Heart left ventricle (tissue), 16 donors: Measurements from ENCODE around the gene NLRP12. TPM values are rescaled to one million over a fixed set of nuclear protein-coding genes. Genes with fewer than 3 reads are reported as not detected.
"Not testable (repeated sequence)": the region's sequence is repeated elsewhere in the genome, so short reads cannot be mapped to it uniquely, and the experiment has no call there.

ENCODE experiments used
- ATAC-seq, 4 donors: fragments of 200-7000 bp; cut with Tn5 transposase; one replicate each; pipeline ENCODE4 v1.9.1; 2020 to 2022; ENCODE audit warnings: moderate library complexity in 4 of 4, mild to moderate bottlenecking in 3 of 4, moderate number of reproducible peaks in 1 of 4
- DNase-seq, 5 donors: peaks; one replicate each; pipeline ENCODE4 v3.0.0-alpha.2; 2020
- H3K27ac ChIP-seq, 12 donors: fragments of 200-600 bp; sonication (generic) in 4 of 12; one replicate each; pipeline versions ENCODE4 v1.5.0 to v1.8.0; 2016 to 2022; ENCODE audit warnings: mild to moderate bottlenecking in 2 of 12
- H3K27me3 ChIP-seq, 9 donors: fragments of 200-600 bp; sonication (generic) in 2 of 9; one replicate each; pipeline versions ENCODE4 v1.5.1 to v1.8.0; 2016 to 2022; ENCODE audit warnings: mild to moderate bottlenecking in 3 of 9
- H3K36me3 ChIP-seq, 9 donors: fragments of 200-600 bp; sonication (generic) in 2 of 9; one replicate each; pipeline versions ENCODE4 v1.5.0 to v1.8.0; 2018 to 2022; ENCODE audit warnings: mild to moderate bottlenecking in 2 of 9
- H3K4me1 ChIP-seq, 12 donors: fragments of 200-600 bp; sonication (generic) in 4 of 12; one replicate each; pipeline versions ENCODE4 v1.5.0 to v1.8.0; 2016 to 2022; ENCODE audit warnings: mild to moderate bottlenecking in 3 of 12
- H3K4me3 ChIP-seq, 12 donors: fragments of 200-600 bp; sonication (generic) in 4 of 12; one replicate each; pipeline versions ENCODE4 v1.5.0 to v1.8.0; 2017 to 2022; ENCODE audit warnings: mild to moderate bottlenecking in 9 of 12, moderate library complexity in 4 of 12
- H3K9me3 ChIP-seq, 12 donors: fragments of 200-600 bp; sonication (generic) in 4 of 12; one replicate each; pipeline versions ENCODE4 v1.5.0 to v1.8.0; 2016 to 2022; ENCODE audit warnings: mild to moderate bottlenecking in 1 of 12
- CTCF ChIP-seq, 12 donors: fragments of 200-600 bp; sonication (generic) in 4 of 12; IDR thresholded peaks; one replicate each; pipeline versions ENCODE4 v1.5.0 to v1.8.0; 2018 to 2022; ENCODE audit warnings: antibody characterized with exemption in 12 of 12, mild to moderate bottlenecking in 5 of 12
- POLR2A ChIP-seq, 2 donors: fragments of 450-650 bp; IDR thresholded peaks; one replicate each; pipeline ENCODE4 v1.6.1; 2017; ENCODE audit warnings: antibody characterized with exemption in 2 of 2, mild to moderate bottlenecking in 2 of 2, moderate library complexity in 2 of 2
- WGBS, 4 donors: extraction: QIAGEN DNeasy Blood & Tissue Kit in 2 of 4; methylation state at CpG; one replicate each; pipeline versions ENCODE4 v1.1.5 to v1.1.7; 2013 to 2018; 5-methylcytosine and 5-hydroxymethylcytosine counted together
- intact Hi-C, 10 donors: fragments of 100-400 bp; cut with DNase I; formaldehyde crosslinking; loops; one replicate each; pipeline versions ENCODE4 v1.11.1 to v1.14.2; 2022
- long read RNA-seq, 3 donors: library from polyadenylated mRNA; unstranded; transcript quantifications; one replicate each; pipeline ENCODE4 v2.0.0, GENCODE V29; 2020 to 2021
- polyA plus RNA-seq, 2 donors: library from polyadenylated mRNA; stranded (reverse); fragments of 200-250 nt; gene quantifications; one replicate each; pipeline ENCODE4 v1.2.3, GENCODE V29; 2013
- total RNA-seq, 9 donors: library from RNA; depleted of rRNA in 2 of 9; stranded (reverse); fragments of >200 nt in 2 of 9; fragmentation: NEBNext Ultra II Directional in 3 of 9; extraction: Animal tissue kit (Norgen Biotek cat#: 25700) in 3 of 9; gene quantifications; one replicate each; pipeline versions ENCODE4 v1.1.0 to v1.2.4, GENCODE V29; 2016 to 2023
- donor health status: ischemic (EF 13 %, LVEDD 7.1; RV severe dilation, severe dysfunction).
- donor health status: healthy with polysubstance abuse.
- donor health status: DM: no; HTN: yes; CAD: no.
- donor health status: DM: no; HTN: no; CAD: no.
- donor health status: ischemic (EF 25% LVEDD 6.9; RV normal size, moderate dysfunction).
- donor health status: ischemic (EF 25% LVEDD 5.7; RV mildly dilated, moderate dysfunction).
- donor health status: healthy.
- donor health status: DM: yes; HTN: yes; CAD: no.
- donor health status: ischemic (EF 35%, LVEDD 5.7; RV mildly dilated, moderate dysfunction).
- donor health status: nonischemic (EF 11% LVEDD 7.7; RV severe dilation, severe dysfunction).
- donor health status: DM: yes; HTN: yes; CAD: no.
- donor health status: PGD.
- donor health status: ischemic (EF 29% LVEDD 5.4; RV normal size, mild dysfunction).
- donor health status: nonischemic (EF 23%, LVEDD 6.1; RV moderate dilation, normal function).

NLRP12 gene
- 1 to 10 TPM in 1 of 9 donors, under 1 TPM in 8; 0.07 to 1.5 (median 0.36) TPM for total RNA-seq
- under 1 TPM; 0.08 to 0.36 TPM for polyA plus RNA-seq
- long read RNA-seq, donor 1, partial matches to known transcripts = 1 of 1 reads
- long read RNA-seq, donor 1, other reads (novel, unspliced or antisense) = 0 of 1 reads
- long read RNA-seq, donor 2 = 0 reads
- long read RNA-seq, donor 3 = 0 reads

- DNase-seq (peak; percentile 23 to 69 (median 40)), ATAC-seq (peak; percentile 37 to 91 (median 63))
- Histone ChIP-seq H3K36me3 (no peaks in the 10 kb centered on the region), H3K9me3 (no peaks in the 10 kb centered on the region), H3K27me3 (peaks cover 0 to 16% (median 4%) of the 10 kb centered on the region in 9 donors), H3K27ac (peak within 1 kb of the TSS in 1 of 12 donors; percentile 72), H3K4me3 (peak within 1 kb of the TSS in 5 of 12 donors; percentile 7 to 51 (median 12)), H3K4me1 (peaks cover 0 to 6% (median 0%) of the 10 kb centered on the region in 12 donors)
- WGBS, 4 donors = 60 to 75% (median 66%) methylated on average over 13 to 14 of the region's 14 CpGs
- TF ChIP-seq POLR2A (IDR thresholded peaks at IDR 0.05) = no peak
- TF ChIP-seq CTCF (IDR thresholded peaks at IDR 0.05) = no peak
- intact Hi-C loops = no loop called here
Measured at GRCh38 chr19:53824134-53824611, at the start of gene NLRP12. NLRP12 (minus strand) TSS chr19:53824314; CDS start chr19:53824174, 140 bp downstream.

GRCh38 chr19:53872762-53873161 is 48.6 kb upstream of the NLRP12 start:
- H3K36me3 ChIP-seq = peaks cover 0 to 65% (median 38%) of the 10 kb centered on the region in 9 donors
- TF ChIP-seq POLR2A (IDR thresholded peaks at IDR 0.05) = no peak
- TF ChIP-seq CTCF (IDR thresholded peaks at IDR 0.05) = no peak
- no peak for ATAC-seq
- 75 to 78% (median 76%) methylated on average over 6 of the region's 6 CpGs for WGBS, 4 donors
- no peaks in the 10 kb centered on the region for H3K9me3 ChIP-seq
- H3K4me3 ChIP-seq = no peak overlapping the region
- intact Hi-C loops = loop anchor here in 2 of 10 donors (5.0 to 10.0 kb wide), 2 partner anchors 232 to 590 kb away; partner anchors contain the start of genes LENG9 (in 1 of the 2), NDUFA3 (in 1 of the 2) and OSCAR (in 1 of the 2)
- peak overlapping the region in 1 of 12 donors; percentile 75 for H3K27ac ChIP-seq
- H3K4me1 ChIP-seq = peaks cover 0 to 69% (median 9%) of the 10 kb centered on the region in 12 donors
- no peaks in the 10 kb centered on the region for H3K27me3 ChIP-seq
- DNase-seq = peak in 1 of 5 donors; percentile 17

GRCh38 chr19:53871454-53871853 is 47.3 kb upstream of the NLRP12 start:
- peak overlapping the region in 2 of 12 donors; percentile 9 to 75 for H3K27ac ChIP-seq
- no peaks in the 10 kb centered on the region for H3K27me3 ChIP-seq
- H3K9me3 ChIP-seq = no peaks in the 10 kb centered on the region
- ATAC-seq = no peak
- peaks cover 0 to 62% (median 38%) of the 10 kb centered on the region in 9 donors for H3K36me3 ChIP-seq
- peak overlapping the region in 2 of 12 donors; percentile 11 to 41 for H3K4me3 ChIP-seq
- peaks cover 3 to 68% (median 14%) of the 10 kb centered on the region in 12 donors for H3K4me1 ChIP-seq
- intact Hi-C loops = loop anchor here in 2 of 10 donors (5.0 to 10.0 kb wide), 2 partner anchors 233 to 591 kb away; partner anchors contain the start of genes LENG9 (in 1 of the 2), NDUFA3 (in 1 of the 2) and OSCAR (in 1 of the 2)
- DNase-seq = no peak
- no peak for TF ChIP-seq POLR2A (IDR thresholded peaks at IDR 0.05)
- no peak for TF ChIP-seq CTCF (IDR thresholded peaks at IDR 0.05)
- 45 to 60% (median 52%) methylated on average over 7 of the region's 7 CpGs for WGBS, 4 donors

GRCh38 chr19:53870485-53870844 is 46.4 kb upstream of the NLRP12 start:
- WGBS, 4 donors = 23 to 40% (median 34%) methylated on average over 5 of the region's 5 CpGs
- DNase-seq (no peak), ATAC-seq (no peak)
- Histone ChIP-seq H3K9me3 (no peaks in the 10 kb centered on the region), H3K4me1 (peaks cover 3 to 68% (median 22%) of the 10 kb centered on the region in 12 donors), H3K27ac (peak overlapping the region in 10 of 12 donors; percentile 9 to 99 (median 52)), H3K36me3 (peaks cover 0 to 52% (median 34%) of the 10 kb centered on the region in 9 donors), H3K4me3 (peak overlapping the region in 8 of 12 donors; percentile 12 to 96 (median 39)), H3K27me3 (no peaks in the 10 kb centered on the region)
- intact Hi-C loops = loop anchor here in 2 of 10 donors (5.0 to 10.0 kb wide), 2 partner anchors 234 to 592 kb away; partner anchors contain the start of genes LENG9 (in 1 of the 2), NDUFA3 (in 1 of the 2) and OSCAR (in 1 of the 2)
- TF ChIP-seq POLR2A (IDR thresholded peaks at IDR 0.05) = no peak
- TF ChIP-seq CTCF (IDR thresholded peaks at IDR 0.05) = no peak

- Histone ChIP-seq H3K36me3 (peaks cover 0 to 47% (median 32%) of the 10 kb centered on the region in 9 donors), H3K27ac (peak overlapping the region; percentile 85 to 99 (median 94)), H3K4me3 (peak overlapping the region; percentile 67 to 96 (median 90)), H3K4me1 (peaks cover 3 to 68% (median 26%) of the 10 kb centered on the region in 12 donors)
- H3K27me3 ChIP-seq, DNase-seq, H3K9me3 ChIP-seq, ATAC-seq: not testable (repeated sequence)
- WGBS, 4 donors = 5 to 35% (median 7%) methylated on average over 2 to 24 of the region's 24 CpGs
- intact Hi-C loops = loop anchor here in 3 of 10 donors (5.0 to 10.0 kb wide), 4 partner anchors 232 to 592 kb away; partner anchors contain the start of genes NDUFA3 (in 2 of the 3), OSCAR (in 2 of the 3), LENG9 (in 1 of the 3) and TSEN34 (in 1 of the 3)
Measured at GRCh38 chr19:53869805-53870484, 45.8 kb upstream of the NLRP12 start.
